Endothelial cell of hepatic sinusoid (primary cell): Measurements from ENCODE around the gene AUTS2.

Experiments used
- in situ Hi-C: cut with HindIII; loops from 2 replicates; pipeline ENCODE4 v1.10.0; 2017; ENCODE audit warnings: low sequenced_read_pairs

The AUTS2 gene

DNA sequence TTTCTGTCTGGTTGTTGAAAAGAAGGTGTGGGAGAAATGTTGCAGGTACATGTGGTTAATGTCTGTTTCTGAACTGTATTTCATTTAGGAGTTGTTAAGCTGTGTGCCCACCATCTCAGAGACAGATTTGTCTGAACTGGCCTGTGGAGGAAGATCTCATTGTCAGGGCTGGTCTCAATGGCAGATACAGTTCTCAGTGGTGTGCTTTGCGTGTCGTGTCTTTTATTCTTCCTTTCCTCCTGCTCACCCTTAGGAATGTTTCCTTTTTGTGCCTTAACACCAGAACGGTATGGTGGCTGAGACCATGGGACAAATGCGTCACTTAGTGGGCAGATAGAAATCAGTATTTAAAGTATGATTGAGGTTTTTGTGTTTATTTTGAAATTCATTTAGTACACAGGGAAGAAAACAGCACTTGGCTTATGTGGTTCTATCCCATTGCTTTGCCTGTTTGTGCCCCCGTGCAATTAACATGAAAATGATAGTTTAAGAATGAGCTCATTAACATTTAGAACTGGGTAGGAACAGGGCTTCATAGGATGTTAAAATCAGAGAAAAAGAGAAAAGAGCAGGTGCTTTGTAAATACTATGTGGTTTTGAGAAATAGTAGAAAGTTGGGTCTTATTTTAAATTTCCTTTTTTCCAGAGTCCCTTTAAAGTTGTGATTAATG is 112.6 kb downstream of the AUTS2 start:
- in situ Hi-C loops: no loop called here

- in situ Hi-C loops: no loop called here
These were observed 116.8 kb downstream of the AUTS2 start for GRCh38 chr7:69714886-69715576.

DNA sequence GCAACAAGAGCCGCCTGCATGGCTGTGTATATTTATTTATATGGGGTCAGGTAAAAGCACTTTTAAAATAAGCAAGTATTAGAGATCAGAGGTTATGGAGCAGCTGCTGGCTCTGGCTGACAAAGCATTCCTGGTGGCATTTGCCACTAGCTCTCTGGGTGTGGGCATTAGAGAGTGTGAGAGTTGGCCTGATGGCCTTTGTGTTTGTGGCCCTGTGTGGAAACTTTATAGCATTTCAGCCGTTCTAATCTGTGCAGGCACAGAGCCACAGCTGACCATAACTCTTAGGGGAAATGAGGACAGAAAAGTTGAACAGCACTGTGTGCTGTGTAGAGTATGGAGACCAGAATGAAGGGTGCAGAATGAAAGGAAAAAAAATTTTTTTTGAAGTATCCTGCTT is 118.9 kb downstream of the AUTS2 start:
- in situ Hi-C loops: no loop called here

DNA sequence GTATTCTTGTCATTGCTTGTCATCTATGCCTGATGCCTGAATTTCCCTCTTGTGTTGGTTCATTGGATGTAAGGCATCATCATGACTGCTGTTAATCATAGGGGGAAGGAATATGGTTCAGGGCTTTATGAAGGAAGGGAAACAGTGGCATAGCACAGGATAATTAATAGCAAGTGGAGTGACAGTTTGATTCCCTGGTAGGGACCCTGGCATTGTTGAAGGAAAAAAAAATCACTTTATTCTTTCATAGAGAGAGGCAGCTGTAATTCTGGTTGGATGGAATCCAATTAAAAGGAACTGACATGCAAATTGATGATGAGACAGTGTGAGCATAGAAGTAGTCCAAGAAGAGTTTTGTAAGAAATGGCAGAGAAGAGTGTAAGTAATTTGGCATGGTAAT is 121.4 kb downstream of the AUTS2 start:
- in situ Hi-C loops: no loop called here

GRCh38 chr7:69722843-69723242 is 124.6 kb downstream of the AUTS2 start:
- in situ Hi-C loops: no loop called here

DNA sequence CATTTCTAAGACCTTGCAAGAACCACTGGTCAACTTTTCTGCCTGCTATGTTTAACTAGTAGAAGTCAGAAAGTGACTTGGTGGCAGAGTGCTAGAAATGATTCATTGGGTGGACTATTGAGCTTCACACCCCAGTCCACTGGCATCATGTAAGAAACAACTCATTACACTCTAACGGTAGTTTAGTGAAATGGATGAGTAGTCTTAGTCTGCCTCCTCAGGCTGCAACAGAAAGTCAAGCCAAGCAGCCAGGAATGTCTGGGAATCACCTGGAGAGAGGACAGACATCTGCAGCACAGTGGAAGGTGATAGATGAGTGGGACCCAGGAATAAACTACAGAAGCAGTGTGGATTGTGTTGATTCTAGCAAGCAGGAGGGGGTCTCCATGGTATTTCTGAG is 125.4 kb downstream of the AUTS2 start:
- in situ Hi-C loops: no loop called here

GRCh38 chr7:69728304-69728703 is 130.0 kb downstream of the AUTS2 start:
- in situ Hi-C loops: no loop called here

DNA sequence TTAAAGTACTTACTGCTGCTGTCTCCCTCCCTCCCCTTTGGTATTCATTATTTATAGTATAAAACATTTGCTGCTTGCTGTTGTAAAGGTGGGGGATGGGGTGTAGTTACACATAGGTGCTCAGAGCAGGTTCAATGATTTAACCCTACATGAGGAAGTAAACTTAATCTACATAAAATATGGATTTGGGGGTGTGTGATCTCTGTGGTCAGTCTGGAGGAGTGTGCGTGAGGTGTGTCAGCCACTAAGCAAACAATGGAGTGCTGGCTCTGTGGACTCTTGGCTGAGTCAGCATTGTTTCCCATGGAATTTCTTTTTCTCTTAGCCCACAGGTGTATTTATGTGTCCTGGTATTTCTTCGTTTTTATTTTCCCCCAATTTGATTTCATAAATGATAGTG is 133.9 kb downstream of the AUTS2 start:
- in situ Hi-C loops: no loop called here

DNA sequence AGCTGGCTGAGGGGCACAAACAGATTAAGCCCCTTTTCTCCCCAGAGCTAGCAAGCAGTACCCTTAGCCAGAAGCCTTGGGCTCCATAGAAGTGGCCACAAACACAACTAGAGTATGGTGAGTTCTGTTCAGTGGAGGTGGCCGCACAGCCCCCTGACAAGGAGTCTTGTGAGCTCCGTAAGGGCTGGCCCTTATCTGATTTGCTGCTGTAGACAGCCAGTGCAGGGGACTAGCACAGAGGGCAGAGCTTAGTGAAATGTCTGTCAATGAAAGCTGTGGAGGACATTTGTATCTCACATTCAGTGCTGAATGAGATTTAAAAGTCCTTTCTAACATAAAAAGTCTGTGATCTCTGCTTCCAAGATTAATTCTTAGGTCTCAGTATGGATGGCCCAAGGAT is 137.3 kb downstream of the AUTS2 start:
- in situ Hi-C loops: no loop called here

- in situ Hi-C loops: no loop called here
These were observed 138.0 kb downstream of the AUTS2 start for GRCh38 chr7:69736126-69736810.

GRCh38 chr7:69738396-69738951 is 140.2 kb downstream of the AUTS2 start:
- in situ Hi-C loops: no loop called here

GRCh38 chr7:69739190-69739589 is 140.9 kb downstream of the AUTS2 start:
- in situ Hi-C loops: no loop called here

DNA sequence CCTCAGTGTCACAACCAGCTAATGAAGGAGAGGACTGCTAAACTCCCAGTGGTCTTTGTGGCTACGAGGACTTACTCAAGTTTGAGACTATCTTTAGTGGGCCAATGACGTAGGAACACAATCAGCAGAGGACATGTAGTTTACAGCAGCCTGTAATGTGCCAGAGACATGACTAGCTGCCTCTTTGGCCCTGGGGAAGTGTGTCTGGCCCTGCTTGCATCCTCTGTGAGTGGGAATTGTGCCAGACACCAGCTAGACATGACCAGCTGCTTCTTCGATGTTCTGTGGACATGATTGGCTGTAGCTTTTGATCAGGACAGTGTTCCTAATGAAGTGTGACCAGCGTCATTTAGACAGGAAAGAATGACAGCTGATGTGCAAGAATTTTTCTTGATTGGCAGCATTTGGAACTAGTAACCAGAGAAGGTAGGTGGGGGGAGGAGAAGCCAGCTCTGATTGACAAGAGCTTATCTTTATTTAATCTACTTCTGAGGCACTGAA is 141.7 kb downstream of the AUTS2 start:
- in situ Hi-C loops: no loop called here

DNA sequence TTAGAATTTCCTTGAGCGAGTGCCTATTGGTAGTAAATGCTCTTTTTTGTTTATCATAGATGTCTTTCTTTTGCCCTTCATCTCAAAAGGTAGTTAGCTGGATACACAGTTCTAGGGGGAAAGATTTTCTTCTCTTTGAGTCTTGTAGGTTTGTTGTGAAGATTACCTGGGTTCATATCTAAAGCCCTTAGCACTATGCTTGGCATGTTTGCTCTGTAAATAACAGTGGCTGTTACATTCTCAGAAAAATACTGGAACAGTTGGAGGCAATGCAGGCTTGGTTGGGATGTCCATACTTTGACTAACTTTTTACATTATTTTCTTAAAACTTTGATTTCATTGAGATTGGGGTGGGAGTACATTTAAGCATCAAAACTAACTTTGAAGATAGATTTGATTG is 144.0 kb downstream of the AUTS2 start:
- in situ Hi-C loops: no loop called here

DNA sequence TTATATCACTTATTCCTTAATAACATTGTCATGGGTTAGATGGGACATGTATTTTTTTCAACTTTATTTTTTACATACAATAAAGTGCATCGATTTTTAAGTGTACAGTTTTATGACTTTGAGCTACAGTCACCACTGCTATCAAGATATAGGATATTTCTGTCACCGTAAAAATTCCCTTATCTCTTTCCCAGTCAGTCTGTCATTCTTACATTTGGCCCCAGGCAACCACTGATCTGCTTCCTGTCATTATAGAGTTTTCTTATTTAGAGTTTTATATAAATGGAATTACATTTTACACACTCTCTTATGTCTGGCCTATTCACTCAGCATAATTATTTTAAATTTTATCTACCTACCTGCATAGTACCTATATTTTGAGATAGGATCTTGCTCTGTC is 145.2 kb downstream of the AUTS2 start:
- in situ Hi-C loops: no loop called here

GRCh38 chr7:69744026-69744425 is 145.8 kb downstream of the AUTS2 start:
- in situ Hi-C loops: no loop called here

- in situ Hi-C loops: no loop called here
These were observed 148.1 kb downstream of the AUTS2 start for GRCh38 chr7:69746383-69746782.

GRCh38 chr7:69747144-69747543 is 148.9 kb downstream of the AUTS2 start:
- in situ Hi-C loops: no loop called here

DNA sequence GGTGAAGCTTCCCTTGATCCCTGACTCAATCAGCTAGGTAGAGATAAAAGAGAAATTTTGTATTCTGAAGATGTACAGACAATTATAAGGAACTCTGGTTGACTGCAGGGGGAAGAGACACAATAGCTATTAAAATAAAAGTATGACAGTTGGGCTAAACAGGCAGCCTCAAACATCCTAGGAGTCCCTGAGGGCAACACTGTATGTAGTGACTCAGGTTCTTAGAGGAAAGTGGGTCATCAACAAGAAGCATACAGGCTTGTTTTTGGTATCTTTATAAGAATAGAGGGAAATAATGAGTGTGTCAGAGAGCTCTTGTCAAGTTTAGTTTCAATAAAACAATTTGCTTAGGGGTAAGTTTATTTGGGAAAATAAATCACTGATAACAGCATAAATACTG is 150.3 kb downstream of the AUTS2 start:
- in situ Hi-C loops: no loop called here

DNA sequence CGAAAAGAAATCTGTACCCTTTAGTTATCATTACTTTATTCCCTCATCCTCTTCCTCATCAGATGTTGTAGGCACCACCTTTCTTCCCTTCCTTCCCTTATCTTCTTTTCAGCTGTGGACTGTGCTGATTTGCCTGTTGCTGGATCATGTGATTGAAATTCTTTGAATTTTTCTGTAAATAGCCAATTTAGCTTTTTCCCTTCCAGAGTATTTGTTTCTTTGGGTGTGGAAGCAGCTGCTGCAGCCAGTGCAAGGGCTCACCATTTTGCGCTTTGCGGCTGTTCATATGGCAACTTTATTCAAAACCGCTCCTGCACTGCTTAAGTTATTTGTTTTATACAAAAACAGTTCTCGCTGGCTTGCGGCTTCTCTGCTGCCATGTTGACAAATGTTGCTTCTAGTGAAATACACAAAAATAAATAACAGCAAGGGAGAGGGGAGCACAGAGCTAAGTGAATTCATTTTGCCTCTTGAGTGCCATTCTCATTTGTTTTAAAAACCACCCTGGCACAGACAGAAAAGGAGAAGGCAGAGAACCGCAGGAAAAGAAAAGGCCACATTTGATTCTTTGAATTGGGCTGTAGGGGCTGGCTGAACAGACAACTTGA is 151.2 kb downstream of the AUTS2 start:
- in situ Hi-C loops: no loop called here

GRCh38 chr7:69749994-69750393 is 151.7 kb downstream of the AUTS2 start:
- in situ Hi-C loops: no loop called here
